IPS DF 6.9 (cell line): ENCODE results near the gene RHOG.

Experiments used
- DNase-seq: peaks from one replicate; pipeline ENCODE4 v3.0.0-alpha.2; 2013; ENCODE audit warnings: low read depth, low spot score
- H3K27ac ChIP-seq: one replicate; pipeline ENCODE4 v1.5.1; 2013; ENCODE audit warnings: low read length, control low read depth
- H3K27me3 ChIP-seq: 2 replicates; pipeline ENCODE4 v1.6.1; 2013; ENCODE audit warnings: mild to moderate bottlenecking, low read length; ENCODE audit not compliant: control insufficient read depth, insufficient read depth
- H3K36me3 ChIP-seq: 2 replicates; pipeline ENCODE4 v1.6.1; 2013; ENCODE audit warnings: low read length; ENCODE audit not compliant: control insufficient read depth, insufficient read depth
- H3K4me1 ChIP-seq: 2 replicates; pipeline ENCODE4 v1.6.1; 2013; ENCODE audit warnings: low read length; ENCODE audit not compliant: control insufficient read depth, insufficient read depth
- H3K4me3 ChIP-seq: 2 replicates; pipeline ENCODE4 v1.5.1; 2013; ENCODE audit warnings: mild to moderate bottlenecking, low read length
- H3K9me3 ChIP-seq: 2 replicates; pipeline ENCODE4 v1.6.1; 2013; ENCODE audit warnings: low read length, inconsistent platforms; ENCODE audit not compliant: control insufficient read depth, insufficient read depth
- WGBS: extraction: QIAGEN DNeasy Blood & Tissue Kit; methylation state at CpG from one replicate; pipeline ENCODE4 v1.1.7; 2013; ENCODE audit warnings: mixed read lengths, missing lambda C conversion rate; ENCODE audit not compliant: insufficient read length, insufficient coverage; 5-methylcytosine and 5-hydroxymethylcytosine counted together

RHOG gene

GRCh38 chr11:3810446-3810845 lies 30.3 kb downstream of the RHOG start:
- no peaks in the 10 kb centered on the region for H3K4me1 ChIP-seq
- no peaks in the 10 kb centered on the region for H3K9me3 ChIP-seq
- no CpG with 5 or more reads among the region's 3 CpGs for WGBS
- DNase-seq = no peak
- 0 out of 2 replicates have a peak, but pooled peaks cover 2% of the 10 kb centered on the region for H3K36me3 ChIP-seq
- H3K27me3 ChIP-seq = no peaks in the 10 kb centered on the region
- no peak overlapping the region for H3K27ac ChIP-seq
- no peak overlapping the region for H3K4me3 ChIP-seq

GRCh38 chr11:3809624-3809928 lies 31.2 kb downstream of the RHOG start:
- Histone ChIP-seq H3K9me3 (no peaks in the 10 kb centered on the region), H3K27me3 (no peaks in the 10 kb centered on the region), H3K4me1 (no peaks in the 10 kb centered on the region), H3K36me3 (0 out of 2 replicates have a peak, but pooled peaks cover 2% of the 10 kb centered on the region), H3K4me3 (no peak overlapping the region), H3K27ac (no peak overlapping the region)
- DNase-seq = no peak
- no CpG with 5 or more reads among the region's 1 CpG for WGBS

GRCh38 chr11:3808861-3809623 lies 31.7 kb downstream of the RHOG start:
- Histone ChIP-seq H3K27ac (no peak overlapping the region), H3K4me1 (no peaks in the 10 kb centered on the region), H3K27me3 (no peaks in the 10 kb centered on the region), H3K4me3 (peak overlapping the region; percentile 73; the same call in 1 of the 2 replicates), H3K36me3 (0 out of 2 replicates have a peak, but pooled peaks cover 2% of the 10 kb centered on the region), H3K9me3 (no peaks in the 10 kb centered on the region)
- no CpG with 5 or more reads among the region's 5 CpGs for WGBS
- no peak for DNase-seq

- no peaks in the 10 kb centered on the region for H3K27me3 ChIP-seq
- H3K36me3 ChIP-seq = 0 out of 2 replicates have a peak, but pooled peaks cover 2% of the 10 kb centered on the region
- H3K9me3 ChIP-seq = no peaks in the 10 kb centered on the region
- H3K27ac ChIP-seq = no peak within 1 kb of the TSS
- no peaks in the 10 kb centered on the region for H3K4me1 ChIP-seq
- no peak for DNase-seq
- H3K4me3 ChIP-seq = peak within 1 kb of the TSS; percentile 73; the same call in 1 of the 2 replicates
- no CpG with 5 or more reads among the region's 55 CpGs for WGBS
Observed at GRCh38 chr11:3807909-3808860, 32.6 kb downstream of the RHOG start, which contains the start of gene PGAP2. PGAP2 (plus strand) TSS chr11:3808560; CDS start chr11:3811260, 2,700 bp downstream.

GRCh38 chr11:3803726-3804495 lies 36.8 kb downstream of the RHOG start:
- Histone ChIP-seq H3K27me3 (no peaks in the 10 kb centered on the region), H3K36me3 (no peaks in the 10 kb centered on the region), H3K9me3 (no peaks in the 10 kb centered on the region), H3K4me3 (no peak overlapping the region), H3K27ac (no peak overlapping the region), H3K4me1 (no peaks in the 10 kb centered on the region)
- no peak for DNase-seq
- WGBS = no CpG with 5 or more reads among the region's 11 CpGs

GRCh38 chr11:3802011-3802790 lies 38.6 kb downstream of the RHOG start:
- DNase-seq = no peak
- Histone ChIP-seq H3K4me1 (no peaks in the 10 kb centered on the region), H3K36me3 (no peaks in the 10 kb centered on the region), H3K9me3 (no peaks in the 10 kb centered on the region), H3K27me3 (no peaks in the 10 kb centered on the region), H3K4me3 (no peak overlapping the region), H3K27ac (no peak overlapping the region)
- WGBS = no CpG with 5 or more reads among the region's 4 CpGs

GRCh38 chr11:3799873-3800272 lies 40.9 kb downstream of the RHOG start:
- DNase-seq = no peak
- Histone ChIP-seq H3K27me3 (no peaks in the 10 kb centered on the region), H3K9me3 (no peaks in the 10 kb centered on the region), H3K27ac (no peak overlapping the region), H3K4me3 (no peak overlapping the region), H3K36me3 (no peaks in the 10 kb centered on the region), H3K4me1 (no peaks in the 10 kb centered on the region)
- WGBS = 100% methylated on average over 1 of the region's 5 CpGs

GRCh38 chr11:3799143-3799542 lies 41.6 kb downstream of the RHOG start:
- H3K4me1 ChIP-seq = no peaks in the 10 kb centered on the region
- no peak overlapping the region for H3K27ac ChIP-seq
- no peak for DNase-seq
- no peaks in the 10 kb centered on the region for H3K9me3 ChIP-seq
- no peaks in the 10 kb centered on the region for H3K27me3 ChIP-seq
- H3K4me3 ChIP-seq = no peak overlapping the region
- no peaks in the 10 kb centered on the region for H3K36me3 ChIP-seq
- WGBS = no CpG with 5 or more reads among the region's 9 CpGs

GRCh38 chr11:3797329-3798090 lies 43.2 kb downstream of the RHOG start, which contains the start of gene NUP98:
NUP98 (minus strand) TSS chr11:3797554; CDS start chr11:3782117, 15,437 bp downstream.
- H3K9me3 ChIP-seq = no peaks in the 10 kb centered on the region
- H3K4me3 ChIP-seq = peak within 1 kb of the TSS; percentile 85
- 0 out of 2 replicates have a peak, but pooled peaks cover 2% of the 10 kb centered on the region for H3K36me3 ChIP-seq
- no CpG with 5 or more reads among the region's 86 CpGs for whole genome bisulfite sequencing
- H3K4me1 ChIP-seq = no peaks in the 10 kb centered on the region
- H3K27ac ChIP-seq = no peak within 1 kb of the TSS
- no peaks in the 10 kb centered on the region for H3K27me3 ChIP-seq
- peak; percentile 100 for DNase-seq
